ENCODE data around the gene ASB13. TPM values are rescaled to one million over a fixed set of nuclear protein-coding genes. Genes with fewer than 3 reads are reported as not detected.

The ASB13 gene
- total RNA-seq, 1 donor from 2014 or later: 15.3 TPM

- Histone ChIP-seq H3K9me3 (no peaks in the 10 kb centered on the region), H3K27ac (no peak overlapping the region), H3K27me3 (no peaks in the 10 kb centered on the region), H3K36me3 (no peaks in the 10 kb centered on the region), H3K4me1 (peaks cover 0 to 17% of the 10 kb centered on the region in 2 donors), H3K4me3 (no peak overlapping the region)
- intact Hi-C loops (cut with DNase I): no loop called here
- TF ChIP-seq CTCF (IDR thresholded peaks at IDR 0.05): no peak
- DNase-seq (ENCODE audit: low spot score in 2 of 2): no peak
These were observed 3.5 kb downstream of the ASB13 start for GRCh38 chr10:5662708-5663579.

- no peaks in the 10 kb centered on the region for H3K9me3 ChIP-seq
- no peak overlapping the region for H3K4me3 ChIP-seq
- intact Hi-C loops (cut with DNase I): no loop called here
- no peaks in the 10 kb centered on the region for H3K27me3 ChIP-seq
- no peaks in the 10 kb centered on the region for H3K36me3 ChIP-seq
- DNase-seq (ENCODE audit: low spot score in 2 of 2): no peak
- H3K27ac ChIP-seq: no peak overlapping the region
- TF ChIP-seq CTCF (IDR thresholded peaks at IDR 0.05): no peak
- H3K4me1 ChIP-seq: peaks cover 0 to 13% of the 10 kb centered on the region in 2 donors
These were observed 5.4 kb downstream of the ASB13 start for GRCh38 chr10:5661043-5661442.

GRCh38 chr10:5659702-5660528 is 6.5 kb downstream of the ASB13 start:
- Histone ChIP-seq H3K9me3 (no peaks in the 10 kb centered on the region), H3K36me3 (no peaks in the 10 kb centered on the region), H3K4me3 (no peak overlapping the region), H3K27ac (no peak overlapping the region), H3K27me3 (no peaks in the 10 kb centered on the region), H3K4me1 (peaks cover 0 to 11% of the 10 kb centered on the region in 2 donors)
- DNase-seq (ENCODE audit: low spot score in 2 of 2): no peak
- intact Hi-C loops (cut with DNase I): no loop called here
- TF ChIP-seq CTCF (IDR thresholded peaks at IDR 0.05): no peak

- no peak for TF ChIP-seq CTCF (IDR thresholded peaks at IDR 0.05)
- Histone ChIP-seq H3K9me3 (no peaks in the 10 kb centered on the region), H3K4me1 (peaks cover 0 to 5% of the 10 kb centered on the region in 2 donors), H3K27ac (no peak overlapping the region), H3K27me3 (no peaks in the 10 kb centered on the region), H3K36me3 (no peaks in the 10 kb centered on the region), H3K4me3 (no peak overlapping the region)
- no peak for DNase-seq (ENCODE audit: low spot score in 2 of 2)
- intact Hi-C loops (cut with DNase I): no loop called here
These were observed 7.3 kb downstream of the ASB13 start for GRCh38 chr10:5658871-5659618.

- H3K36me3 ChIP-seq: peaks cover 0 to 7% of the 10 kb centered on the region in 2 donors
- no peaks in the 10 kb centered on the region for H3K9me3 ChIP-seq
- intact Hi-C loops (cut with DNase I): no loop called here
- H3K27ac ChIP-seq: no peak overlapping the region
- DNase-seq (ENCODE audit: low spot score in 2 of 2): no peak
- peaks cover 0 to 4% of the 10 kb centered on the region in 2 donors for H3K4me1 ChIP-seq
- no peaks in the 10 kb centered on the region for H3K27me3 ChIP-seq
- no peak for TF ChIP-seq CTCF (IDR thresholded peaks at IDR 0.05)
- H3K4me3 ChIP-seq: no peak overlapping the region
These were observed 9.4 kb downstream of the ASB13 start for GRCh38 chr10:5656737-5657579.

Measured in ascending aorta (tissue), 2 donors.